GM21423 (cell line): ENCODE data around the gene TIAM2.
"Not testable (repeated sequence)": the region's sequence is repeated elsewhere in the genome, so short reads cannot be mapped to it uniquely, and the experiment has no call there.

Experiments
- ATAC-seq: cut with Tn5 transposase; IDR thresholded peaks from one replicate; pipeline ENCODE4 v1.9.1; 2021; ENCODE audit warnings: mild to moderate bottlenecking, moderate library complexity; ENCODE audit not compliant: unreplicated experiment

TIAM2 gene

DNA sequence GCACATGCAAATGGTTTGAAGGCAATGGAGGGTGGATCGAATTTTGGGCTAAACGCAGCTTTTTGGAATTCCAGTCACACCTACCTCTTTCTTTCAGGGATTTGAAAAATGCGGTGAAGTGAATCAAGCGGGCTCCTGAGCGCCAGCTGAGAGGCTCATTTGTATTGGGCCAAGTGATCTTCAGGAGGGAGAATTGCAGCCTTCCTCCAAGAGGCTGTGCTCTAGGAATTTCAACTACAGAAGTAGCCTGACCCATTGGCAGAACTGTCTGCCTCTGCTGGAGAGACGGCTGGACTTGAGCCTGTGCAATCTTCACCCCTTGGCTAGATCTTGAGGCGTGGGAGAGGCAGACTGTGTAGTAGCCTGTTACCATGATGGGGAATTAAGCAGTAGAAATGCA, 5.7 kb upstream of the TIAM2 start:
- ATAC-seq: no peak

DNA sequence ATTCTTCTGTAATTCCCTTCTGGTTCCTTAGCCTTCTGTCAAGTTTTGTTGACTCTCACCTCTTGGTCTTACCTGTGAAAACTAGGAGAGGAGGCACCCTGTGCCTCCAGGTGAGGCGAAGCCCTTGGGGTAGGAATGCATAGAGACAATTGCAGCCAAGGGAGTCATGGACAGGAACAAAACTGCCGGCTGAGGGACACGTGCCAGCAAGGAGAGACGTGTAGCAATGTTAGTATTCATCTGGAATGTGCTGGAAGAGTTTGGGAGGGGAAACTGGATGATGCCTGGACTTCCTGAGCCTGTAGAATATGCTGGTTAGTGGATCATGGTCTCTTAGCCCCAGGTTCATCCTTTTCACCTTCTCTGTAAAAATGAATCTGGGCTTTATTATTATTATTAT, 3.9 kb upstream of the TIAM2 start:
- no peak for ATAC-seq

DNA sequence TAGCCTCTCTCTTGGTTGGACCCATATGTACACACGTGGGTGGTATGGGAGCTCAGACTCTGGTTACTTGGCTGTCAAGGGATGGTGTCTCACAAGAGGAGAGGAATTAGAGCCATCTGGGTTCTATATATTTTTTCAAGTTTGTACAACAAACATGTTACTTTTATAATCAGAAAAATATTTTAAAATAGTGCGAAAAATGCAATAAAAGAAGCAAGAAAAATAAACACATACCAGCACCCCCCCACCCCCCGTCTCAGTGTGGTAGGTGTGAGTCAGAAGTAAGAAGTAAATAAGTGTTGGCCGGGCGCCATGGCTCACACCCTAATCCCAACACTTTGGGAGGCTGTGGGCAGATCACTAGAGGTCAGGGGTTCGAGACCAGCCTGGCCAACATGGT, 2.1 kb upstream of the TIAM2 start:
- no peak for ATAC-seq

DNA sequence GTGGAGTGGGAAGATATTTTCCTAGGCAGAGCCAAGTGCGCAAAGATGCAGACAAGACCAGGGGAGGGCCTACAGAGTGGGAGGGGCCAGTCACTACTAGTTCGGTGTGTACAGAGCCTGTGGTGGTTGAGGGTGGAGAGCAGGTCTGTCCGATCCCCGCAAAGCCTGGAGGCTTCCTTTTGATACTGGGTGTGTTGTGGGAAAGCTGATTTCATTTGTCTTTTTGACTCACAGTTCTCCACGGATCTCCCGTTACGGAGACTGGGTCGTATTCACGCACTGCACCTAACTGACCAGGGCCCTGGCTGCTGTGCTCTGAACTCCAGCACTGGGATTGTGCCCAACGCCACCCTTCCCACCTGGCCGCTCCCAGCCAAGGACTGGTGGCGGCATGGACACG, 1.4 kb upstream of the TIAM2 start:
- ATAC-seq: no peak

DNA sequence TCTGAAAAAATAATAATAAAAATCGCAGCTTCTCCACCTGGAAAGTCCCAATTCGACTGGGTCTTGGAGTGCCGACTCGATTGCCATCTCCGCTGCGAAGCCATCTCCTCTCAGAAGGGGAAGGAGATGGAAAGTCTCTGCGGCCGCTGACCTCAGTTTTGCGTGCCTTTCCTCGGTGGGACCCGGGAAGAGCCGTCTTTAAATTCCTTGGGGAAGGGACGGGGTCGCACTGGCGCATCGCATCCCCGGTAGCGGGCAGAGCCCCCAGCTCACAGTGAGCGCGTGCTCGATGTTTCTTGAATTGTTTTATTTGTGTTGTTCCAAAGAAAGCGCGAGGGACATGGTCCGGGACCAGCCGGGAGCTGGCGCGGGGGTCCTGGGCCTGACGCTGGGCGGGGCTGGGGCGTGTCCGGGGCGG, 270 bp upstream of the TIAM2 start:
- ATAC-seq: no peak

DNA sequence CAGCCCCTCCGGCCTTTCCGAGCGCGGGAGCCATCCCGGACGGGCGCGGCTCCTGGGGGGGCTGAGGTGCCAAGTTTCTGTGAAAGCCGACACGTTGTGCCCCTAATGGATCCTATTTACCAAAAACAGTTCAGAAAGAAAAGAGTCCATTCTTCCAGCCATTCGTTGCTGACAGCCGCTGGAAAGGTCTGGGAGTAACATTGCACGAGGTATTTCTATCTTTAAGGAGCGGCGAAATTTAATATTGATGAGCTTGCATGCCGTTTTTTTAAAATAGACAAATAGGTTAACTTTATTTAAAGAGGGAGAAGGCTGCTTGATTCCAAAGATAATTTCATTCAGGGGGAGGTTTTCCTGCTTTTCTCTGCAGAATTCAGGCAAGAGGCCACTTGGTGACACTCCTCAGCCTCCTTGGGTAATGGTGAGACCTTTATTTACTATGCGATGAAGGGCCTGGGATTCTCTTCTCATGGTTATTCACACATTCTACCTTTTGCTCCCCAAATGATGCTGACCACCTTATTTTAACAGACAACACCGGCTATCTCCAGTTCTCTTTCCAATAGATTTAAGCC, 988 bp downstream of the TIAM2 start:
- no peak for ATAC-seq

DNA sequence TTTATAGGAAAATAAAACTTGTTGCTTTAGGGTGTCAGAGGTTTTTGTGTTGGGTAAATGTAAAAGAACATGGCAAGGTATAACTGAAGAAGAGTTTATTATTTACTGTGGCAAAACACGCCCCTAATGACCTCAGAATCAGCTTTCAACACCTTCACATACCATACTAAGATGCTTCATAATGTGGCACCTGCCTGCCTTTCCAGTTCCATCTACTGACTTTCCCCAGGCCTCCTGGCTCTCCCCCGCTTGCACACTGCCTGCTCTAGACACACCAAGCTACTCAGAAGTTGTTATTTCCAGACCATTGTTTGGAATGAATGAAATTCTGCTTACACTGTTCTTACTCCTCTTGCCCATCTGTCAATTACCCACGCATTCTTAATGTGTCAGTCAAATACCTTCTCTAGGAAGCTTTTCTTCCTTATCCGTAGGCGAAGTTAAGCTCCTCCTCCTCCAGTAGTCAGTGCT, 1.8 kb downstream of the TIAM2 start:
- no peak for ATAC-seq

DNA sequence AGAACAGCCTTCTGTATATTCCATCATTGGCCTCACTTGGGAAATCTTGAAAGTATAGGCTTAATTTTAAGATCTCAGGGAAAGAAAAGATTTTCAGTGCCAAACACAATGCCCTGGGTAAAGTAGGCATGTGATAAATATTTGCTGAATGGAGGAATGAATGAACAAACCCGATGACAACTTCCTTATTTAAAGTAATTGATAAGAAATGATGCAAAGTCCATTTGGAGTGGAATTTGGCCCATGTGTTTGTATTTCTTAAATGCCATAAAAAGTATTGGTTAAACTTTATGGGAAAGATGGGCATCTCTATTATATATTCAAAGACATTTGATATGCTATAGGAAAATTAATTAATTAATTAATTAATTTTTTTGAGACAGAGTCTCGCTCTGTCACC, 3.7 kb downstream of the TIAM2 start:
- no peak for ATAC-seq

DNA sequence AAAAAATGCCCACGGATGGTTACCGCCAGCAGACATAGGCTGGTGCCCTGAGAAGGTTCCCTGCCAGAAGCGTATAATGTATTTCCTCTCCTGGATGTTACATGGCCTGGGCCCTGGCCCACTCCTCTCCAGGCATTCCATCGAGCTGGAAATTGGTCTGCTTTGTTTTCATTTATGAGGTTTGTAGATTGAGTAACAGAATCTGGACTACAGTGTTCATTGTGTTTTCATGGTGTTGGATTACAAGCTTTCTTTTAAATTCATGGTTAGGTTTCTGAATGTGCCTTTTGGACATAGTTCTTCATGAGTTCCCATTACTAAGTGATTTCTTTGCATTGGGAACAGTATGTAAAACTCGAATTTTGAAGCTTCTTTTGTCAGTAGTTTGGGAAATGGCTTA, 6.4 kb downstream of the TIAM2 start:
- no peak for ATAC-seq

DNA sequence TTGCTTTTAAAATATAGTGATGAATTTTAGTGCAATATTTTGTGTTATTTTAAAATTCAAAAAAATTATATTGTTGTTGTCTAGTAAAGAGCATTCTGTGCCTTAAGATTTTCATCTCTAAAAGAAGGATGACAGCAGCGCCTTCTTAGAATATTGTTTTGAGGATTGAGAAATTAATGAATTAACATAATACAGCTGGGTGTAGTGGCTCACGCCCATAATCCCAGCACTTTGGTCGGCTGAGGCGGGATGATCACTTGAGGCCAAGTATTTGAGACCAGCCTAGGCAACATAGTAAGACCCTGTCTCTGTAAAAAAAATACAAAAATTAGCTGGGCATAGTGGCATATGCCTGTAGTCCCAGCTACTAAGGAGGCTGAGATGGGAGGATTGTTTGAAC, 6.8 kb downstream of the TIAM2 start:
- ATAC-seq: no peak

DNA sequence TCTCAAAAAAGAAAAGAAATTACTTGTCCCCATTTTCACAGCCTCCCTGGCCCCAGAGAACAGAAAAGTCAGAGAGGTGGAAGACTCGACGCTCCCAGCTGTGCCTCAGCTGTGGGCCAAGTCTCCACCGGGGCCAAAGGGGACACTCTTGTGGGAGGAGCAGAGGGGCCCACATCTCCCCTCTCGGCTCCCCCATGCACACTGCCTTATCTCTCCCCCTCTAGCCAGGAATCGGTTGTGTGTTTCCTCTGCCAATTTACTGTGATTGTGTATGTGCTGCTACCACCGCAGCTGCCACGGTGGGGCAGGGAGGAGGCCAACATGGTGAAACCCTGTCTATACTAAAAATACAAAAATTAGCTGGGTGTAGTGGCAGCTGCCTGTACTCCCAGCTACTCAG, 8.4 kb downstream of the TIAM2 start:
- ATAC-seq: no peak

DNA sequence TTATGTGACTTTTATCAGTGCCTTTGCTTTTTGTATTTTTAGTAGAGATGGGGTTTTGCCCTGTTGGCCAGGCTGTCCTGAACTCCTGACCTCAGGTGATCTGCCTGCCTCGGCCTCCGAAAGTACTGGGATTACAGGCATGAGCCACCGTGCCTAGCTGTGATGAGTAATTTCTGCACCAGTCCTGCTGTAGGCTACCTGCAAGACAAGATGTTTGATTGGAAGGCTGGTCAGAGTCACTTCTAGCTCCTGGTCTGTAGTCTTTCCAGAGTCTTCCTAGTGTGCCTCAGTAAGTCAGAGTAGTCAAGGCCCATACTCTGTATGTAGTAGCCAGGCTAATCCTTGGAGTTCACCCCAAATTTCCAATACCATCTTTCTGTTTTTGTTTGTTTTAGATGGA, 8.9 kb downstream of the TIAM2 start:
- ATAC-seq: no peak

DNA sequence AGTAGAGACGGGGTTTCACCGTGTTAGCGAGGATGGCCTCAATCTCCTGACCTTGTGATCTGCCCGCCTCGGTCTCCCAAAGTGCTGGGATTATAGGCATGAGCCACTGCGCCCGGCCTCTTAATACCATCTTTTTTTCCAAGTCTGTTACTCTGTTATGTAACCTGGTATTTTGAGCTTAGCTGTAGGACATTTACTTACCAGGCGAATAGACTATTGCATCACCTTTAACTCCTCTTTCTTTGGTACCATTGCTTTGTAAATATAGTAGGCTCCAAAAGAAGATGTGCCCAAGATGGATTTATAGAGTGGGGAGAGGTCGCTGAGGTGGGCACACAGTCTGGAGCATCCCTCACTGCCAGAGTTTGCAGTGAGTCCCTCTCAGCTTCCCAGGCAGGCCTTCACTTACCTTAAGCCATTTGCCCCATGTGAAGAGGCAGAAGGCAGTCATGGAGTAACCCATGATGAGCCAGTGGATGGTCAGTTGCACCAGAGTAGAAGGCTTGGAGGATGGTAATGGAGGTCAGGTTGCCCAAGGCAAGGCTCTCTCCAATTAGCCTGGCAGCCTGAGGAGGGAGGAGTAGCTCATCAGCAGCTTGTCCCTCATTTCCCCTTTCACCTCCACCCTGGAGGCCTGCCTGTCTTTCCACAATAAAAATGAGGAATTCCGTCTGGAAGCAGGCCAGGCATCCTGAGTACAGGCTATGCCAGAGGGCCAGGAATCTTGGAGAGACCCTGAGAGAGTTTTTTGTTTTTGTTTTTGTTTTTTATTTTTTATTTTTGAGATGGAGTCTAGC, 9.7 kb downstream of the TIAM2 start:
- no peak for ATAC-seq

DNA sequence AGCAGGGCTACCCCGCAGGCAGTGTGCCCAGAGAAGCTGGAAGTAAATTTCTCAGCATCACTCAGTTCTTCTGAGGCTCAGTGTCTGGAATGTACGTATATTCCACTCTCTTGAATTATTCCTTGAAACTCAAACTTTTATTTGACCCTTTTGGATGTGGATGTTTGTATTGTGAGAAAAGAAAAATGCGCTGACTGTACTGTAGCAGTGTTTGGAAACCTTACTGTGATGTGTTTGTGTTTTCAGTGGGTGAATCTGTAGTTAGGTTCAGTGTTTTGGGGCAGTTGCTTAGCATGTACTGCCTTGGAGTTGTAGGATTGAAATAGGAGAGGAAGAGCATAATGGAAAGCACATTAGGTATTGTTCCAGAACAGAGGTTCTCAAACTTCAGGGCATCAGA, 13.5 kb downstream of the TIAM2 start:
- no peak for ATAC-seq

DNA sequence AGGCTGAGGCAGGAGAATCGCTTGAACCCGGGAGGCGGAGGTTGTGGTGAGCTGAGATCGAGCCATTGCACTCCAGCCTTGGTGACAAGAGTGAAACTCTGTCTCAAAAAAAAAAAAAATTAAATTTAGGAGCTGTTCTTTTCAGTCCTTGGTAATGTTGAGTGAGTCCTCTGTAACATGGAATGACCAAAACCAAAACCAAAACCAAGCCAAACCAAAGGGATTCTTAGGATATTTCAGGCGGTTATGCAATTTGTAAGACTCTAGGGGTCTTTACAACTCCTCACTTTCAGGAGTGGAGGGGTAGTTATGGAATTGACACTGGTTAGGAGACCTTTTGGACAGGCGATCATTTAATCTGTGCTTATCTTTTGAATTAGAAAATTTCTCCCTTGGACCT, 15.8 kb downstream of the TIAM2 start:
- ATAC-seq: no peak

DNA sequence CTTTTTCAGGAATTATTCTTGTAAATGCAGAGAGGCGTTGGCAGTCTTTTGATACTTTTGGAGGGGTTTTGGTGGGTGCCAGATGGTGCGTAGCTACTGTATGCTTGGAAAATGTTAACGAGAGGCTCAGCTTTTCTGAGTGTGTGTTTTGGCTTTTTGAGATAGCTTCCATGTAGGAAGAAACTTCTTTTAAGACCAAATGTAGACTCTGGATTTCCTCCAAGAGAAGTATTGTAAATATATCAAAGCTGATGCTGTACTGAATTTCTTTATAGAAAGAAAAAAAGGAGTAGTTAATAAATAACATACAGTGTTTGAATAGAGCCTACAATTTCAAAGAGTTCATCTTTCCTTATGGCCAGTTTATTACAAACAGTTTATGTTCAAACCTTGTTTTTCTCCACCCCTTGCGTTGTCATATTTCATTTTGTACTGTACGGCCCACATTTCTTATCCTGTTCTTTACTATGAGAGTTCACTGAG, 16.7 kb downstream of the TIAM2 start:
- no peak for ATAC-seq

DNA sequence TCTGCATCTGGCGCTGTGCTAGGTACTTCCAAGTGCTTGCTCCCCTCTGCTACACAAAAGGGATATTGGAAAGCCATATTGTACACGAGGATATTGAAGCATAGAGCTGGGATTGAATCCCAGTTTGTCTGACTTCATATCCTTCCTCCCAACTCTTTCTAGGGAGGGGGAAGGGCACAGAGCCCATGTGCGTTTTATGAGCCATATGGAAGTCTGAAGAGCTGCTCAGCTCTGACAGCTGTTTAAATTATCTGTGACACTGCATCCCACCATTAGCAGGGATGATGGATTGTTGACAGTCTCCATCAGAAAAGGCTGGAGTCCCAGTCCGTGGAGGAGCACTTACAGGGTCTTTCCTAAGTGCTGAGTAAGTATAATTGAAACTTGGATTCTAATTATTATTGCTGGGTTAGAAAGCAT, 18.4 kb downstream of the TIAM2 start:
- no peak for ATAC-seq

DNA sequence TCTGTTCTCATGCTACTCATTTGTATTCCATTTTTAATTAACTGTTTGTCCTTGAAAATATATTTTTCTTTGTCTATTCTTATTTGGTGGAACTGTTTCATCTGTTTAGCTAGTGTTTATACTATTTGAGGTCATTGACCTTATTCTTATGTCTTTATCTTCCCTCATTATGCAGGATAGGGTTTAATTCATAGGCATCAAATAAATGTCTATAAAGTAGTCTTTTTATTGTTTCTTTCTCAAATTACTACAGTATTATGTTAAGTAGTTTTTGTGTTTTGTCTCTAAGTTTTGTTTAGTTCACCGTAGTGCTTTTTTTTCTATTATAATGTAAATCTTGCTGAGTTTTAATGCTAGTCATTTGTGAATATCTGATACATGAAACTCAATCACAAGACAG, 19.0 kb downstream of the TIAM2 start:
- no peak for ATAC-seq

DNA sequence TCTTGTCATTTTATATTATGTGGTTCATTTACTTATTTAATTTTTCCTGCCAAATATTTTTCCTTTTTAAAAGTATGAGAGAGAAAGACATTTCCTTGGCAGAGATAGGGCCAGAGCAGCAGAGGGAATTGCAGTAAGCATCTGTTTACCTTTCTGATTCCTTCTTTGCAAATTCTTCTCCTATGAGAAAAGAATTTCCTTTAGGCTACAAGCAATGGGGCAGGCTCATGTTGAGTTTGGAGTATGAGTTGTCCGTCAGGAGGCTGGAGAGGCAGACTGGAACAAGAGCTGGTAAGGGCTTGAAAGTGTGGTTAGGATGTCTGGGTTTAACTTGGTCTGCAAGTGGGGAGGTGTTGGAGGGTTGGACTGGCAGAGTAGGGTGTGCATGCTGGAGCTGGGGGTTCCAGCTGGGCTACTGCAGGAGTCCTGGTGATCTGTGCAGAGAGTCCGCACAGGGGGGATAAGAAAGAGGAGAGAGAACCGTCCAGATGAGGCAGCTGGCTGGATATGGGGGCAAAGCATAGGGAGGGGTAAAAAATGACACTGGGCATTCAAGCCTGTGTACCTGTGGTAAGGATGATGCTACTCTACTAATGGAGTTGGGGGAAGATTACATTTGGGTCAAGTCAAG, 19.7 kb downstream of the TIAM2 start:
- ATAC-seq: no peak

DNA sequence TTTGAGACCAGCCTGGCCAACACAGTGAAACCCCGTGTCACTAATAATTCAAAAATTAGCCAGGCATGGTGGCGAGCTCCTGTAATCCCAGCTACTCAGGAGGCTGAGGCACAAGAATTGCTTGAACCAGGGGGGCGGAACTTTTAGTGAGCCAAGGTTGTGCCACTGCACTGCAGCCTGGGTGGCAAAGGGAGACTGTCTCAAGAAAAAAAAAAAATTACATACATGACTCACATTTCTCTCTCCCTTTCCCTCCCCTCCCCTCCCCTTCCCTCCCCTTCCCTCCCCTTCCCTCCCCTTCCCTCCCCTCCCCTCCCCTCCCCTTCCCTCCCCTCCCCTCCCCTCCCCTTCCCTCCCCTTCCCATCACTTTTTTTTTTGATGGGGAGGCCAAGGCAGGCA, 23.3 kb downstream of the TIAM2 start:
- ATAC-seq: not testable (repeated sequence)

DNA sequence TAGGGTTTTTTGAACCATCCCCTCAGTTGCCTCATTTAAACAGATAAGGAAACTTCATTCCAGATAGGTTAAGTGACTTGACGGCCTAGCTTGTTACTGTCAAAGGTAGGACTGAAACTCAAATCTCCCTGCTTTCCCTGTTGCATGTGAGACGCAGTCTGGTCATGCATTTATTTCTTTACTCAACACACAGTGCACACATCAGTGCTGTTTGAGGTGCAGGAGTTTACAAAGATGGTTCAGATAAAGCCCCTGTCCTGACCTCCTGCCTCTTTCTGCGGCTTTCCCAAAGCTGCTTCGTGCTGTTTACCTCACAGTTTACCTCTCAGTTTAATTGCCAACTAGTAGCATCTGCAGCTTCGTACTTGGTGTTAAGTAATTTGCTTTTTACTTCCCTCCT, 26.6 kb downstream of the TIAM2 start:
- ATAC-seq: no peak

DNA sequence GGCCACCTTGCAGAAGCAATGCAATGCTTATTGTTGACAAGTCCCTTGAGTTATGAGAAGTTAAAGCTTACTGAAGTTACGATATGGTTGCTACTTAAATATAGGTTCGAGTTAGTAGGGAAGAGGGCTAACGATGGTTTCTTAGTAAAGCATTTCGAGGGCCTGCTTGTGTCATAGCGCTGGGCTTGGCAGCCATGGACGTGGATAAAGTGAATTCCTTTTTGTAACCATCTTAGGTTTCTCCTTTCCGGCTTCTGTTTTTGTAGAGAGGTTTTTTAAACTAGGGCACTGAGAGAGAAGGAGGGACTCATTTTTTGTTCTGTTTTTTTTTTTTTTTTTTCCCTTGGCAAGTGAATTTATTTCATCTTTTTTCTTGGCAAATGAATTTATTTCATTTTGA, 27.6 kb downstream of the TIAM2 start:
- no peak for ATAC-seq
